Stomach smooth muscle (tissue), 2 donors: ENCODE data around the gene SIK3.
"Not testable (repeated sequence)": the region's sequence is repeated elsewhere in the genome, so short reads cannot be mapped to it uniquely, and the experiment has no call there.

ENCODE experiments used
- H3K27ac ChIP-seq: one replicate; pipeline ENCODE4 v1.7.0; 2013; ENCODE audit warnings: mild to moderate bottlenecking, low read length, inconsistent platforms
- H3K27me3 ChIP-seq, 2 donors: one replicate each; pipeline ENCODE4 v1.7.0; 2013; ENCODE audit warnings: low read length in 2 of 2; ENCODE audit not compliant: insufficient read depth in 2 of 2, control insufficient read depth in 1 of 2
- H3K36me3 ChIP-seq, 2 donors: one replicate each; pipeline ENCODE4 v1.7.0; 2013; ENCODE audit warnings: low read length in 2 of 2; ENCODE audit not compliant: control insufficient read depth in 2 of 2, insufficient read depth in 2 of 2
- H3K4me1 ChIP-seq: one replicate; pipeline ENCODE4 v1.7.0; 2013; ENCODE audit warnings: low read length; ENCODE audit not compliant: control insufficient read depth, insufficient read depth
- H3K4me3 ChIP-seq, 2 donors: one replicate each; pipeline ENCODE4 v1.7.0; 2013; ENCODE audit warnings: low read length in 2 of 2
- H3K9ac ChIP-seq, 2 donors: one replicate each; pipeline ENCODE4 v1.7.0; 2013; ENCODE audit warnings: low read length in 2 of 2, mild to moderate bottlenecking in 1 of 2
- H3K9me3 ChIP-seq, 2 donors: one replicate each; pipeline ENCODE4 v1.7.0; 2013; ENCODE audit warnings: low read length in 2 of 2; ENCODE audit not compliant: control insufficient read depth in 2 of 2
- donor health status: healthy.
- donor health status: Pancreatic carcinoma.

SIK3 gene

GRCh38 chr11:117130879-117131278 lies 32.7 kb upstream of the SIK3 start:
- H3K9me3 ChIP-seq: no peaks in the 10 kb centered on the region
- no peak overlapping the region for H3K4me3 ChIP-seq
- H3K36me3 ChIP-seq: no peaks in the 10 kb centered on the region
- no peak overlapping the region for H3K9ac ChIP-seq
- H3K27ac ChIP-seq: no peak overlapping the region
- no peaks in the 10 kb centered on the region for H3K27me3 ChIP-seq
- H3K4me1 ChIP-seq: no peaks in the 10 kb centered on the region

- not testable (repeated sequence) for H3K36me3 ChIP-seq, H3K4me1 ChIP-seq, H3K9me3 ChIP-seq, H3K9ac ChIP-seq, H3K27me3 ChIP-seq, H3K4me3 ChIP-seq, H3K27ac ChIP-seq
Observed at GRCh38 chr11:117130396-117130795, 32.2 kb upstream of the SIK3 start.

- Histone ChIP-seq H3K27me3 (no peaks in the 10 kb centered on the region), H3K9me3 (no peaks in the 10 kb centered on the region), H3K4me3 (no peak overlapping the region), H3K9ac (no peak overlapping the region), H3K4me1 (no peaks in the 10 kb centered on the region), H3K27ac (no peak overlapping the region), H3K36me3 (no peaks in the 10 kb centered on the region)
Observed at GRCh38 chr11:117128289-117128688, 30.1 kb upstream of the SIK3 start.

GRCh38 chr11:117127171-117127901 lies 29.1 kb upstream of the SIK3 start:
- Histone ChIP-seq H3K9me3 (no peaks in the 10 kb centered on the region), H3K27ac (no peak overlapping the region), H3K4me3 (no peak overlapping the region), H3K36me3 (no peaks in the 10 kb centered on the region), H3K4me1 (no peaks in the 10 kb centered on the region), H3K9ac (no peak overlapping the region), H3K27me3 (no peaks in the 10 kb centered on the region)

GRCh38 chr11:117126223-117126965 lies 28.2 kb upstream of the SIK3 start:
- Histone ChIP-seq H3K4me3 (no peak overlapping the region), H3K9me3 (no peaks in the 10 kb centered on the region), H3K27ac (no peak overlapping the region), H3K9ac (no peak overlapping the region), H3K36me3 (no peaks in the 10 kb centered on the region), H3K27me3 (no peaks in the 10 kb centered on the region), H3K4me1 (no peaks in the 10 kb centered on the region)

GRCh38 chr11:117122556-117122955 lies 24.3 kb upstream of the SIK3 start:
- Histone ChIP-seq H3K4me3 (no peak overlapping the region), H3K9me3 (no peaks in the 10 kb centered on the region), H3K4me1 (no peaks in the 10 kb centered on the region), H3K9ac (no peak overlapping the region), H3K27me3 (no peaks in the 10 kb centered on the region), H3K36me3 (no peaks in the 10 kb centered on the region), H3K27ac (no peak overlapping the region)

GRCh38 chr11:117121176-117121575 lies 22.9 kb upstream of the SIK3 start:
- Histone ChIP-seq H3K36me3 (no peaks in the 10 kb centered on the region), H3K4me3 (no peak overlapping the region), H3K4me1 (no peaks in the 10 kb centered on the region), H3K27me3 (no peaks in the 10 kb centered on the region), H3K9me3 (no peaks in the 10 kb centered on the region), H3K9ac (no peak overlapping the region), H3K27ac (no peak overlapping the region)

GRCh38 chr11:117117681-117118080 lies 19.5 kb upstream of the SIK3 start:
- no peaks in the 10 kb centered on the region for H3K27me3 ChIP-seq
- H3K27ac ChIP-seq: no peak overlapping the region
- no peaks in the 10 kb centered on the region for H3K36me3 ChIP-seq
- H3K9me3 ChIP-seq: no peaks in the 10 kb centered on the region
- H3K9ac ChIP-seq: no peak overlapping the region
- H3K4me1 ChIP-seq: no peaks in the 10 kb centered on the region
- no peak overlapping the region for H3K4me3 ChIP-seq

- H3K4me3 ChIP-seq, H3K9ac ChIP-seq, H3K27ac ChIP-seq, H3K36me3 ChIP-seq, H3K27me3 ChIP-seq, H3K4me1 ChIP-seq, H3K9me3 ChIP-seq: not testable (repeated sequence)
Observed at GRCh38 chr11:117112939-117113338, 14.7 kb upstream of the SIK3 start.

- H3K4me1 ChIP-seq, H3K27me3 ChIP-seq, H3K27ac ChIP-seq, H3K36me3 ChIP-seq, H3K9ac ChIP-seq, H3K9me3 ChIP-seq, H3K4me3 ChIP-seq: not testable (repeated sequence)
Observed at GRCh38 chr11:117112497-117112896, 14.3 kb upstream of the SIK3 start.

GRCh38 chr11:117110294-117110950 lies 12.2 kb upstream of the SIK3 start:
- Histone ChIP-seq H3K9ac (no peak overlapping the region), H3K4me1 (peaks cover 5% of the 10 kb centered on the region), H3K4me3 (no peak overlapping the region), H3K9me3 (no peaks in the 10 kb centered on the region), H3K27me3 (no peaks in the 10 kb centered on the region), H3K27ac (no peak overlapping the region), H3K36me3 (no peaks in the 10 kb centered on the region)
